Panc1 (cell line): ENCODE data around the gene RCCD1.

Experiments used
- POLR2AphosphoS5 ChIP-seq: IDR thresholded peaks from 2 replicates; pipeline ENCODE4 v1.6.1; 2012; ENCODE audit warnings: mild to moderate bottlenecking, low read depth, low read length, moderate library complexity
- SIN3A ChIP-seq: IDR thresholded peaks from 2 replicates; pipeline ENCODE4 v1.6.1; 2012; ENCODE audit warnings: low read depth, mild to moderate bottlenecking, low read length, moderate library complexity, borderline replicate concordance; ENCODE audit not compliant: insufficient read depth
- TCF7L2 ChIP-seq: IDR thresholded peaks from 2 replicates; pipeline ENCODE4 v1.6.1; 2011; ENCODE audit warnings: mild to moderate bottlenecking, low read depth, low read length, inconsistent platforms
- TF ChIP-seq, protein P1 (sequence below): fragments of 450-650 bp; IDR thresholded peaks from 2 replicates; pipeline ENCODE4 v1.5.1; 2017; ENCODE audit warnings: mild to moderate bottlenecking

DNA sequence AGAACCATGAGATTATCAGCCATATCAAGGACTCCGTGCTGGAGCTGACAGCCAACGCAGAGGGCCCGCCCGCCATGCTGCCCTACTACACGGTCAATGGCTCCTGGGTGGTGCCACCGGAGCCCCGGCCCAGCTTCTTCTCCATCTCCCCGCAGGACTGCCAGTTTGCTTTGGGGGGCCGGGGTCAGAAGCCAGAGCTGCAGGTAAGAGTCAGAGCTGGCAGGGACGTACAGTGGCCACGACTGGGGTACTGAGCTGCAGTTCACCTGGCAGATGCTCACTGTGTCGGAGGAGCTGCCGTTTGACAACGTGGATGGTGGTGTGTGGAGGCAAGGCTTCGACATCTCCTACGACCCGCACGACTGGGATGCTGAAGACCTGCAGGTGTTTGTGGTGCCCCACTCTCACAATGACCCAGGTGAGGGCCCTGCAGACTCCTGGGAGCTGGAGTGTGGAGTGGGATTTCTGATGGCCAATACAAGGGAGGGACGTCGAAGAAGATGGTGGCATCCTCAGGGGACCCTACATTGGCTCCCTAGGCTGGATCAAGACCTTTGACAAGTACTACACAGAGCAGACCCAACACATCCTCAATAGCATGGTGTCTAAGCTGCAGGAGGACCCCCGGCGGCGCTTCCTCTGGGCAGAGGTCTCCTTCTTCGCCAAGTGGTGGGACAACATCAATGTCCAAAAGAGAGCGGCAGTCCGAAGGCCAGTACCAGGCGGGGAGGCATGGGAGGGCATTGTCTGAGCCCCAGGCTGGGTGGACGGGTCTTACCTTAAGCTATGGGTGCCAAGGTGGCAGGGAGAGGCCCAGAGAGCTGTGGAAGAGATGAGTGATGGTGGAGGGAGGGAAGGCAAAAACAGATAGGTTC, 49.1 kb upstream of the RCCD1 start:
- TF ChIP-seq, protein P1, sequence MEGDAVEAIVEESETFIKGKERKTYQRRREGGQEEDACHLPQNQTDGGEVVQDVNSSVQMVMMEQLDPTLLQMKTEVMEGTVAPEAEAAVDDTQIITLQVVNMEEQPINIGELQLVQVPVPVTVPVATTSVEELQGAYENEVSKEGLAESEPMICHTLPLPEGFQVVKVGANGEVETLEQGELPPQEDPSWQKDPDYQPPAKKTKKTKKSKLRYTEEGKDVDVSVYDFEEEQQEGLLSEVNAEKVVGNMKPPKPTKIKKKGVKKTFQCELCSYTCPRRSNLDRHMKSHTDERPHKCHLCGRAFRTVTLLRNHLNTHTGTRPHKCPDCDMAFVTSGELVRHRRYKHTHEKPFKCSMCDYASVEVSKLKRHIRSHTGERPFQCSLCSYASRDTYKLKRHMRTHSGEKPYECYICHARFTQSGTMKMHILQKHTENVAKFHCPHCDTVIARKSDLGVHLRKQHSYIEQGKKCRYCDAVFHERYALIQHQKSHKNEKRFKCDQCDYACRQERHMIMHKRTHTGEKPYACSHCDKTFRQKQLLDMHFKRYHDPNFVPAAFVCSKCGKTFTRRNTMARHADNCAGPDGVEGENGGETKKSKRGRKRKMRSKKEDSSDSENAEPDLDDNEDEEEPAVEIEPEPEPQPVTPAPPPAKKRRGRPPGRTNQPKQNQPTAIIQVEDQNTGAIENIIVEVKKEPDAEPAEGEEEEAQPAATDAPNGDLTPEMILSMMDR, result no peak
- TF ChIP-seq TCF7L2 (no peak), POLR2AphosphoS5 (no peak), SIN3A (no peak)
